Ishikawa (cell line): ENCODE measurements around the gene PMS1.

Experiments used
- CEBPB ChIP-seq: IDR thresholded peaks from 2 replicates; pipeline ENCODE4 v1.6.1; 2012
- CREB1 ChIP-seq: IDR thresholded peaks from 2 replicates; pipeline ENCODE4 v1.6.1; 2012; ENCODE audit warnings: low read depth
- EGR1 ChIP-seq: IDR thresholded peaks from 2 replicates; pipeline ENCODE4 v1.6.1; 2012
- EP300 ChIP-seq: IDR thresholded peaks from 2 replicates; pipeline ENCODE4 v1.6.1; 2012; ENCODE audit warnings: borderline replicate concordance
- FOXM1 ChIP-seq: IDR thresholded peaks from 2 replicates; pipeline ENCODE4 v1.6.1; 2012; ENCODE audit warnings: low read depth, borderline replicate concordance
- NFIC ChIP-seq: IDR thresholded peaks from 2 replicates; pipeline ENCODE4 v1.6.1; 2012
- RAD21 ChIP-seq: IDR thresholded peaks from 2 replicates; pipeline ENCODE4 v1.6.1; 2012; ENCODE audit warnings: low read depth
- TAF1 ChIP-seq: IDR thresholded peaks from 2 replicates; pipeline ENCODE4 v1.6.1; 2012; ENCODE audit warnings: low read depth, mild to moderate bottlenecking
- TCF12 ChIP-seq: IDR thresholded peaks from 2 replicates; pipeline ENCODE4 v1.6.1; 2012; ENCODE audit warnings: low read depth
- TEAD4 ChIP-seq: IDR thresholded peaks from 2 replicates; pipeline ENCODE4 v1.6.1; 2012
- YY1 ChIP-seq: IDR thresholded peaks from 2 replicates; pipeline ENCODE4 v1.6.1; 2012; ENCODE audit warnings: low read depth
- ZBTB7A ChIP-seq: IDR thresholded peaks from 2 replicates; pipeline ENCODE4 v1.6.1; 2012; ENCODE audit warnings: low read depth
- TF ChIP-seq, protein P1 (sequence below): IDR thresholded peaks from 2 replicates; pipeline ENCODE4 v1.6.1; 2012
- TF ChIP-seq, protein P2 (sequence below): IDR thresholded peaks from 2 replicates; pipeline ENCODE4 v1.6.1; 2012
- TF ChIP-seq, protein P3 (sequence below): IDR thresholded peaks from 2 replicates; pipeline ENCODE4 v1.6.1; 2012; ENCODE audit warnings: low read depth, mild to moderate bottlenecking

Gene PMS1

DNA sequence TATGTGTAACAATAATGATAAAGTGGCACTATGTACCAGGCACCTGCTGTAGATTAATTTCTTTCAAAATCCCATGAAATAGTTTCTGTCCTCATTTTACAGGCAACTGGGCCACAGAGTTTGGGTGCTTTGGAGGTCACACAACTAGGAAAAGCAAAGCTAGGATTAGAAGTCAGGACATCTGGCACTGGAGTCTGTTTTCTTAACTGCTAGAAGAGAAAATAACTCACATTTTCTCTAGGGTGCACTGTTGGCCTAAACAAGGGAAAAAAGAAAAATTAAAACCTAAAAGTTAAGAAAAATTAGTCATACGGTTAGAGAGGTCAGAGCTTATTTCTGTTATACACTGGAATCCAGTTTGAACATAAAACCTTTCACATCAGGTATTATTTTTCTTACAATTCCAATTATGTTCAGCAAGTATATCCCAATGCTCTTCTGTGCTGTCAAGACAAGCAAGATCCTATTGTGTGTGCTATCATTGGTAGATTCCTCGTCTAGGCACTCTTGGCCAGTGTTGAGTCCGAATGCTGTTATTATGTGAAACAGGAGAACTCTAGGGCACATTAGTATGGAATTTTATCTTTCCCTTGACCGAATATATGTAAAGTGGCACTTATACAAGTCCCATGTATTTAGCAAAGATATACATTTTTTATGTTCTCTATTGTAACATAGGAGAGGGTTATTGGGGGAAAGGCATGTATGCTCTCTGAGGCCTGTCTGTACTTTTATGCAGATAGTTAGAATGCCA lies 20.2 kb upstream of the PMS1 start:
- TF ChIP-seq EP300 (no peak), TCF12 (no peak), CREB1 (no peak), TAF1 (no peak), RAD21 (no peak), CEBPB (no peak), NFIC (no peak), YY1 (no peak), EGR1 (no peak), TEAD4 (no peak), FOXM1 (no peak)
- TF ChIP-seq, protein P1, sequence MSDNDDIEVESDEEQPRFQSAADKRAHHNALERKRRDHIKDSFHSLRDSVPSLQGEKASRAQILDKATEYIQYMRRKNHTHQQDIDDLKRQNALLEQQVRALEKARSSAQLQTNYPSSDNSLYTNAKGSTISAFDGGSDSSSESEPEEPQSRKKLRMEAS = no peak
- TF ChIP-seq, protein P2, sequence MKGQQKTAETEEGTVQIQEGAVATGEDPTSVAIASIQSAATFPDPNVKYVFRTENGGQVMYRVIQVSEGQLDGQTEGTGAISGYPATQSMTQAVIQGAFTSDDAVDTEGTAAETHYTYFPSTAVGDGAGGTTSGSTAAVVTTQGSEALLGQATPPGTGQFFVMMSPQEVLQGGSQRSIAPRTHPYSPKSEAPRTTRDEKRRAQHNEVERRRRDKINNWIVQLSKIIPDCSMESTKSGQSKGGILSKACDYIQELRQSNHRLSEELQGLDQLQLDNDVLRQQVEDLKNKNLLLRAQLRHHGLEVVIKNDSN = no peak

DNA sequence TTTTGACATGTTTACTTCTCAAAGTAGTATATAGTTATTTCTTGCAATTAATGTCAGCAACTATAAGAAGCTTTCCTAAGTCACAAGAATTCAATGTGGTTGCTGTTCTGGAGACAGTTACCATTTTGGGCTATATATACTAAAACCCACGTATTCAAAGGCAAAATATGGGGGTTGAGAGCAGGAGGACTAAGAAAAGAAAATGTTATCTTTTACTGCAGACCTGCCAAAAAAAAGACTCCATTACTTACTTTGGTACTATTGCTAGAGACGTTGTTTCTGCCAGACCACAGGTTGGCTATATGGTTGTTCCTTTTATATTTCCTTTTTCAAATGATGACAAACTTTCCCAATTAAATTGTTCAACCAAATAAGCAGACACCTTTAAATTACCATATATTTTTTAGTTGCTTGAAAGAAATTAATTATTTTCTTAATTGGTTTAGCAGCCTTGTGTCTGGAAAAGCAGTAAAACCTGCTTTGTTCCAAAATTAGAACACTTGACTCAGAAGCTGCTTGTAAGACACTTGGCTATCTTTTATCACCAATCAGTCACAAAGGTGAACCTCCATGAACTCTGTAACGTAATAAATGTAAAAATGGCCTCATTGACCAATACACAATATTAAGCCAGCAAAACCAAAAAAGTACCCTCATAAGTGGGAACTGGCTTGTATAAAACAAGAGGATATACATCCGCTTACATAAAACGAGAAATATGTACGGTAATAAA lies 13.5 kb upstream of the PMS1 start:
- no peak for TF ChIP-seq CREB1
- TF ChIP-seq TEAD4 = no peak
- no peak for TF ChIP-seq CEBPB
- TF ChIP-seq, protein P1 = no peak
- TF ChIP-seq ZBTB7A = no peak
- no peak for TF ChIP-seq EP300
- no peak for TF ChIP-seq NFIC
- no peak for TF ChIP-seq RAD21
- TF ChIP-seq FOXM1 = no peak
- no peak for TF ChIP-seq YY1
- TF ChIP-seq, protein P2 = no peak
- TF ChIP-seq EGR1 = no peak
- TF ChIP-seq TCF12 = no peak
- TF ChIP-seq TAF1 = no peak
- TF ChIP-seq, protein P3, sequence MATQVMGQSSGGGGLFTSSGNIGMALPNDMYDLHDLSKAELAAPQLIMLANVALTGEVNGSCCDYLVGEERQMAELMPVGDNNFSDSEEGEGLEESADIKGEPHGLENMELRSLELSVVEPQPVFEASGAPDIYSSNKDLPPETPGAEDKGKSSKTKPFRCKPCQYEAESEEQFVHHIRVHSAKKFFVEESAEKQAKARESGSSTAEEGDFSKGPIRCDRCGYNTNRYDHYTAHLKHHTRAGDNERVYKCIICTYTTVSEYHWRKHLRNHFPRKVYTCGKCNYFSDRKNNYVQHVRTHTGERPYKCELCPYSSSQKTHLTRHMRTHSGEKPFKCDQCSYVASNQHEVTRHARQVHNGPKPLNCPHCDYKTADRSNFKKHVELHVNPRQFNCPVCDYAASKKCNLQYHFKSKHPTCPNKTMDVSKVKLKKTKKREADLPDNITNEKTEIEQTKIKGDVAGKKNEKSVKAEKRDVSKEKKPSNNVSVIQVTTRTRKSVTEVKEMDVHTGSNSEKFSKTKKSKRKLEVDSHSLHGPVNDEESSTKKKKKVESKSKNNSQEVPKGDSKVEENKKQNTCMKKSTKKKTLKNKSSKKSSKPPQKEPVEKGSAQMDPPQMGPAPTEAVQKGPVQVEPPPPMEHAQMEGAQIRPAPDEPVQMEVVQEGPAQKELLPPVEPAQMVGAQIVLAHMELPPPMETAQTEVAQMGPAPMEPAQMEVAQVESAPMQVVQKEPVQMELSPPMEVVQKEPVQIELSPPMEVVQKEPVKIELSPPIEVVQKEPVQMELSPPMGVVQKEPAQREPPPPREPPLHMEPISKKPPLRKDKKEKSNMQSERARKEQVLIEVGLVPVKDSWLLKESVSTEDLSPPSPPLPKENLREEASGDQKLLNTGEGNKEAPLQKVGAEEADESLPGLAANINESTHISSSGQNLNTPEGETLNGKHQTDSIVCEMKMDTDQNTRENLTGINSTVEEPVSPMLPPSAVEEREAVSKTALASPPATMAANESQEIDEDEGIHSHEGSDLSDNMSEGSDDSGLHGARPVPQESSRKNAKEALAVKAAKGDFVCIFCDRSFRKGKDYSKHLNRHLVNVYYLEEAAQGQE = no peak

DNA sequence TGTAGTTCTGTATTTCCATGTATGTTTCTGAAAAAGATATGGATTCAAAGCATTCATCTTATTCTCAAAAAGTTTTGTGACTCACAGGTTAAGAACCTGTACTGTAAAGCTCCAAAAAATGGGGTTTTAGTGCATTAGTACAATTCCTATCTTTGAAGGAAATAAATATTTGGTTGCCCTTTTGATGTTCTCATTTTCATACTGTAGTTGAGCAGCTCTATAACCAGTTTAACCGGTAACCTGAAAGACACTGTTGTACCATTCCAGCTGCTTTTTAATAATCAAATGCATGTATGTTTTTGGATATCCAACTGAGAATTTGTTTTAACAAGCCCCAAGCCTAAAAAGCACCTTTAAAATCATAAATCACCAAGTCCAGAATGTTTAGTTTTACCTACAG lies 12.0 kb upstream of the PMS1 start:
- TF ChIP-seq TCF12 = no peak
- TF ChIP-seq, protein P2 = no peak

DNA sequence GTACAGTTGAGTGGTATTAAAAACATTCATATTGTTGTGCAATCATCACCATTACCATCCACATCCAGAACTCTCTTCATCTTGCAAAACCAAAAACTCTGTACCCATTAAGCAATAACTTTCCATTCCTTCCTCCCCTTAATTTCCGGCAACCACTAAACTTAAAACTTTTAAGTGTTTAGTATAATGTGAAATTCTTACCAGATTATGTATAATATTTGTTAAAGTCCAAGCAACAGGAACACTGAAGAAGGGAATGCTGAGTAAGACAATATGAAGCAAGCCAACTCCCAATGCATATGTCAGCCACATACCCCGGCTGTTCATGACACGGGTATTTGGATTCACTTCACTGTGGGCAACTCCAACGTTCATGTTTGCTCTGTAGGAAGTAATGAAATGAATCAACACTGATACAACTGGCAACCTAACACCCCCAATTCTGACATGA lies 2.0 kb upstream of the PMS1 start:
- TF ChIP-seq, protein P3 = no peak
- no peak for TF ChIP-seq TCF12
- TF ChIP-seq TEAD4 = no peak
- TF ChIP-seq EP300 = no peak

DNA sequence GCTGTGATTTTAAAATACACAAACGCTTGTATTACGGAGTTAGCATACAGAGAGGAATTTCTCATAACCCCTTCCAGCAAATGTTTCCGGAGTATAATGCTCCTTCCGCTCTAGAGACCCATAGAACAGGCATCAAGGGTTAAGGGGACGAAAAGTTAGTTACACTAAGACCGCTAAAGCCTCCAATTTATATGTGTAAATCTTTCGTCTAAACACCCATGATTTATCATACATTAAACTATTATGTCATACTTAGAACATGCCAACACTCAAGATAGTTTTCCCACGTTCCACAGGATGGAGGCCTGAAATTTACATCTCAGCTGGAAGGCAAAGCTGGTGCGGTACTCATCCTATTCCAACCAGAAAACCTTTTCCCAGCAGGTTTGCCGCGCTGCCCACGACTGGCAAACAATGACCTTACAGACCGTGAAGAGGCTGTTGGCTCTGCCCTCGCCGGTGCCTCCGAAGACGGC lies 761 bp upstream of the PMS1 start:
- TF ChIP-seq NFIC = no peak
- no peak for TF ChIP-seq CREB1
- TF ChIP-seq, protein P3 = no peak
- no peak for TF ChIP-seq EP300
- TF ChIP-seq TEAD4 = no peak
- TF ChIP-seq TAF1 = no peak
- TF ChIP-seq, protein P1 = no peak
- no peak for TF ChIP-seq EGR1
- TF ChIP-seq FOXM1 = no peak
- no peak for TF ChIP-seq TCF12
- TF ChIP-seq RAD21 = no peak
